ENCODE measurements around the gene RIN2.

DNA sequence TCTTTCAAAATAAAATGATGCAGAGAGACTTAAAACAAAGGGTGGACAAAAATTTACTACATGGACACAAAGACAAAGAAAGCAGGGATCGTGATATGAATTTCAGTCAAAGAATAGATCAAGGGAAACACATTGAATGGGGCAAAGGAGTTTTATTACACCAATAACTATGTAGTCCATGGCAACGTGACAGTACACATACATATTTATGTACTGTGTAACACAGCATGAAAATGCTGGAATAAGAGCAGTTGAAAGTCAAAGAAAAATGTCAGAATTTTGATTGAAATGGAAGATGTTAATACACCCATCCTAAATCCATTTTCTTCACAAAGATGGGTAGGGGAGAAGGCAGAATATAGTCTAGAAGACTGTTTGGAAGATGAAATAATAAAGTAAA, 9.4 kb upstream of the RIN2 start:
- TF ChIP-seq CTCF (IDR thresholded peaks at IDR 0.05): no peak
- no peak for TF ChIP-seq EP300 (IDR thresholded peaks at IDR 0.05)
